Measurements from ENCODE around the gene ABCC4. TPM values are rescaled to one million over a fixed set of nuclear protein-coding genes. Genes with fewer than 3 reads are reported as not detected.

The ABCC4 gene
- total and polyA plus RNA-seq, 9 of the 15 experiments (the other 6 are each of a cell fraction or from before 2014, with no cell fraction given) = 9.4 to 46.1 (median 25.4) TPM

DNA sequence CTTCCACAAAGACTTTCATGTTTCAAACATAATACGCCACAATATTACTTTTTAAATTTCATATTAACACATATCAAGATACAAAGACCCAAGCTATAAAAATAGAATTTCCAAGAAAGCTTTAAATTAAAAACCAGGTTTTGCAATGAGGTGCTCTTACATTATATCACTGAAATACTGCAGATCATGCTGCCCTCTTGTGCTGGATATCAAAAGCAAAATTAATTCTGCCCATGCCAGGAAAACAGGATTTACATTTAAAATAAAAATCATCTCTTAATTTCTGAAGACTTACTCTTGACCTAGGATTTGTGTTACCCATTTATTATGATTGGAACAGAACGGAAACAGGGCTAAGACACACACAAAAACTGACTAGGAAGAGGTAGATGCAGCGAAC lies 145.0 kb downstream of the ABCC4 start:
- Histone ChIP-seq H3K4me2 (ENCODE audit: insufficient read depth, low read length) (no peak overlapping the region), H3K9me1 (ENCODE audit: control insufficient read depth, insufficient read depth, low read length) (no peaks in the 10 kb centered on the region), H2AFZ (ENCODE audit: low read depth, low read length) (no peak overlapping the region), H4K20me1 (replicated peaks; ENCODE audit: control insufficient read depth, insufficient read depth, low read length) (no peaks in the 10 kb centered on the region), H3K79me2 (ENCODE audit: control insufficient read depth, insufficient read depth, low read length) (no peaks in the 10 kb centered on the region), H3K36me3 (ENCODE audit: control insufficient read depth, insufficient read depth, low read length) (peaks cover 38% of the 10 kb centered on the region; the same call in 2 of the 3 replicates), H3K9ac (ENCODE audit: insufficient read depth in 1 of 2, low read depth in 2 of 2, low read length in 2 of 2) (no peak overlapping the region), H3K4me3 (no peak overlapping the region), H3K27ac (ENCODE audit: extremely low read depth, low read depth, low read length) (no peak overlapping the region), H3K4me1 (replicated peaks in 1 of 2; ENCODE audit: control insufficient read depth in 2 of 2, insufficient read depth in 2 of 2, low read length in 2 of 2) (no peaks in the 10 kb centered on the region), H3K9me3 (replicated peaks; ENCODE audit: control insufficient read depth, insufficient read depth, low read depth, low read length) (no peaks in the 10 kb centered on the region), H3K27me3 (ENCODE audit: control insufficient read depth in 2 of 2, insufficient read depth in 2 of 2, low read length in 2 of 2) (no peaks in the 10 kb centered on the region)
- FAIRE-seq (no peak), ATAC-seq (no peak), DNase-seq (ENCODE audit: extremely low read depth in 1 of 4, low spot score in 3 of 4) (no peak)
- in situ Hi-C loops (cut with MboI) = no loop called here
- WGBS (ENCODE audit: insufficient coverage, low coverage, missing lambda C conversion rate) = 97% methylated on average over 3 of the region's 3 CpGs
- ChIA-PET CTCF (ENCODE audit: low intra/inter-chr PET ratio) (no interaction called here), POLR2A (no interaction called here)
- TF ChIP-seq SNRNP70 (optimal IDR thresholded peaks at IDR 0.05; ENCODE audit: low read depth, low read length) (no peak), YY1 (IDR thresholded peaks at IDR 0.05; ENCODE audit: borderline replicate concordance in 1 of 3, control insufficient read depth in 1 of 3, extremely low read depth in 1 of 3, insufficient read depth in 3 of 3, insufficient read length in 1 of 3, insufficient replicate concordance in 2 of 3, low read depth in 1 of 3, low read length in 2 of 3) (no peak), ZNF780A (CRISPR knock-in tag; IDR thresholded peaks at IDR 0.05) (no peak)
- TF ChIP-seq, protein P1, sequence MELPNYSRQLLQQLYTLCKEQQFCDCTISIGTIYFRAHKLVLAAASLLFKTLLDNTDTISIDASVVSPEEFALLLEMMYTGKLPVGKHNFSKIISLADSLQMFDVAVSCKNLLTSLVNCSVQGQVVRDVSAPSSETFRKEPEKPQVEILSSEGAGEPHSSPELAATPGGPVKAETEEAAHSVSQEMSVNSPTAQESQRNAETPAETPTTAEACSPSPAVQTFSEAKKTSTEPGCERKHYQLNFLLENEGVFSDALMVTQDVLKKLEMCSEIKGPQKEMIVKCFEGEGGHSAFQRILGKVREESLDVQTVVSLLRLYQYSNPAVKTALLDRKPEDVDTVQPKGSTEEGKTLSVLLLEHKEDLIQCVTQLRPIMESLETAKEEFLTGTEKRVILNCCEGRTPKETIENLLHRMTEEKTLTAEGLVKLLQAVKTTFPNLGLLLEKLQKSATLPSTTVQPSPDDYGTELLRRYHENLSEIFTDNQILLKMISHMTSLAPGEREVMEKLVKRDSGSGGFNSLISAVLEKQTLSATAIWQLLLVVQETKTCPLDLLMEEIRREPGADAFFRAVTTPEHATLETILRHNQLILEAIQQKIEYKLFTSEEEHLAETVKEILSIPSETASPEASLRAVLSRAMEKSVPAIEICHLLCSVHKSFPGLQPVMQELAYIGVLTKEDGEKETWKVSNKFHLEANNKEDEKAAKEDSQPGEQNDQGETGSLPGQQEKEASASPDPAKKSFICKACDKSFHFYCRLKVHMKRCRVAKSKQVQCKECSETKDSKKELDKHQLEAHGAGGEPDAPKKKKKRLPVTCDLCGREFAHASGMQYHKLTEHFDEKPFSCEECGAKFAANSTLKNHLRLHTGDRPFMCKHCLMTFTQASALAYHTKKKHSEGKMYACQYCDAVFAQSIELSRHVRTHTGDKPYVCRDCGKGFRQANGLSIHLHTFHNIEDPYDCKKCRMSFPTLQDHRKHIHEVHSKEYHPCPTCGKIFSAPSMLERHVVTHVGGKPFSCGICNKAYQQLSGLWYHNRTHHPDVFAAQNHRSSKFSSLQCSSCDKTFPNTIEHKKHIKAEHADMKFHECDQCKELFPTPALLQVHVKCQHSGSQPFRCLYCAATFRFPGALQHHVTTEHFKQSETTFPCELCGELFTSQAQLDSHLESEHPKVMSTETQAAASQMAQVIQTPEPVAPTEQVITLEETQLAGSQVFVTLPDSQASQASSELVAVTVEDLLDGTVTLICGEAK (IDR thresholded peaks at IDR 0.05) = no peak
- TF ChIP-seq, protein P1 (CRISPR knock-in tag; IDR thresholded peaks at IDR 0.05) = no peak
- TF ChIP-seq, protein P2, sequence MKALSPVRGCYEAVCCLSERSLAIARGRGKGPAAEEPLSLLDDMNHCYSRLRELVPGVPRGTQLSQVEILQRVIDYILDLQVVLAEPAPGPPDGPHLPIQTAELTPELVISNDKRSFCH (CRISPR knock-in tag; IDR thresholded peaks at IDR 0.05) = no peak
- TF ChIP-seq, protein P2 (tag; IDR thresholded peaks at IDR 0.05) = no peak
- no TSS peak for BruUV-seq (replicated peaks)
- intact Hi-C loops (cut with micrococcal nuclease) = no loop called here

All from K562 (cell line).